Measurements from ENCODE around the gene TRPM3.
A peak's percentile ranks its signal among the peaks of the same experiment; 100 is the strongest.

TRPM3 gene

DNA sequence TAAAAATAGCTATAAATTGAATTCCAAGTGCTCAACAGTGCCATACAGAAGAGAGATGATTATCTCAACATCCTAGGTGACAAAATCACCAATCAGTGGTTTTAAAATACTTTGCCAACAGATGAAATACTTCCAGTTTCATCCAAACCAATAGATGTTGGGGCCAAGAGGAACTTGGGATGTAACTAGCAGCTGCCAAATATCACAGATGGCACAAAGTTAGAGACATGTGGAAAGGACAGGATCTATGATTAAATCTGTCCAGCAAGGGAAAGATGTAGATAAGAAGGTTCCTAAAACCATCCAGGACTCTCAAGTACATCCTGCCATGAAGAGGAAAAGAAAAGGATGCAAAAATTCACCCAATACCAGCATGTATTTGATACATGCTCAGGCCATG, 23.8 kb downstream of the TRPM3 start:
- DNase-seq (ENCODE audit: low read depth in 2 of 2): no peak

DNA sequence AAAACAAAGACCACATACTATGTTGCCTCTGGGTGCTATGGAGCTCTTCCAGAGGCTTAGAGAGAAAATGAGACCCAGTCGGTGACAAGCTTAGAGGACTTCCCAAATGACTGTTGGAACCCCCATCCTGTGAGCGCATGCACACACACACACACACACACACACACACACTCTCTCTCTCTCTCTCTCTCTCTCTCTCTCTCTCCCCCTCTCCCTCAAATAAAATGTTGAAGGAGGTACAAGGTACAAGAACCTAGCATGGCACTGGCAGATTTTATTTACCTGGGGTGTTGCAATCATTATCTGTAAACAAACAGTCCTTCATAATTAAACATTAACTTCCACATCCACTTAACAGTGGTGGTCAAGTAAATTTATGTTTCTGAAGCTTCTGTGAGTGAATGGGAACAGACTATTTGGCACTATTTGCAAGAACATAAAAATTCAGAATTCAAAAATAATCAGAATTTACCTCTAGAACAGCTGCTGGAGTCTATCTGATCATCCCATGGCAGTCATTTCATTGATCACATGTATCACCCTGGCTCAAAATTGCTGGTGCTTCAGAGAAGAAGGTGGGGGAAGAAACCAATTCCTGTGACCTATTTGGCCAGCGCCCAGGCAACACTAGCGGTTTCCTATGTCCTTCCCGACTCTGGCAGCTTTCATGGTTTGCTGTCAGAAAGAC, 24.9 kb downstream of the TRPM3 start:
- no peak for DNase-seq (ENCODE audit: low read depth in 2 of 2)

DNA sequence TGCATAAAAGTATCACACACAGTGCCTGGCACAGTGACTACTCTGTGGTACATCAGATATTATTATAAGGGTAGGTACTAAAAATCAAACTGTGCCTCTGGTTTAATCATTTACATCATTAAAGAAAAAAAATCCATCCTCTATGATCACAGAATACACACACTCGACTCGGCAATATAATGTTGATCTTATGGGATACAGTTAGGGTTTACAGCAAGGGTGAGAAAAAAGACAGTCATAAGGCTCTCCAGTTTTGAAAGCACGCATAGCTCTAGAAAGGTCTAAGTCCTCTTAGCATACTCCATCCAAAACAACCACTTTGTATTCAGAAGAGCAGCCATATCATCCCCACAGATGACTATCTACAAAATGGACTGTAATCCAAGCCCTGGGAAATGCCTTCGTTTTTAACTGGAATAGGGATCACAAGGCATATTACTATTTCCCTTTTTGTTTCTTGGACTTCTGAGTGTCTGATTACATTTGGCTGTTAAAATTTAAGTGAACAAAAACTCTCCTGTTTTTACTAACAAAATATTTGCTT, 26.6 kb downstream of the TRPM3 start:
- DNase-seq (ENCODE audit: low read depth in 2 of 2): no peak

DNA sequence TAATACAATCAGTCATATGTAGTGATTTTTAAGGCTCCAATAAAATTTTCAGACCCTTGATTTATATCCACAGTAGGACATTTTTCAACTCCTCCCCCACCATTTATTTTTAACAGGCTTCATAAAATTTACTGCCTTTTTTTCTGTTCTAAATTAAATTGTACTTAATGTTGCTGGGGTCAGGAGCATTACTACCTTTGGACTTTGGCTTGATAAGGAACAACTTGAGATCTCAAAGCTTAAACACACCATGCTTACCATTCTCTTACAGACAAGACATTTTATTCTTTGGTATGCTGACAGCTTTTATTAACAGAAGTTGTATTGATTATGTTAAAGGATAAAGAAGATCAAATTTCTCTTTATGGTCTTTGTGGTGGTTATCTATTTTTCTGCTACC, 30.5 kb downstream of the TRPM3 start:
- DNase-seq (ENCODE audit: low read depth in 2 of 2): no peak

DNA sequence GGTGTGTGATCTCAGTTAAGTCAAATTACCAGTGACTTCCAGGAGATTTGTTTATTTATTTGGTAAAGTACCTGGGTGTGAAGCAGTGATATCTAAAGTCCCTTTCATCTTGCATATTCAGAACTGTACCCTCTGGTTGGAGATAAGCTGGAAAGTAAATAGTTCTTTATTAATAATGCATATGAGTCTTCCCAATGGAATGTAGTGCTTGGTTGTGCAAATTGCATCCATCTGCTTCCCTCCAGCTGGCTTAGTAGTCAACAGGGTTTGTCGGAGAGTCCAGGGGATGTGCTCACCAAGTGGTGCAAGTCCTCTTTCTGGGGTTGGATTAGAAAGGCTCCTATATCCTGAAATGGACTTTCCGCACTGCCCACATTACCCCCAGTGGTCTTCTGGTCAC, 42.0 kb downstream of the TRPM3 start:
- DNase-seq (ENCODE audit: low read depth in 2 of 2): peak; percentile 22 to 26

DNA sequence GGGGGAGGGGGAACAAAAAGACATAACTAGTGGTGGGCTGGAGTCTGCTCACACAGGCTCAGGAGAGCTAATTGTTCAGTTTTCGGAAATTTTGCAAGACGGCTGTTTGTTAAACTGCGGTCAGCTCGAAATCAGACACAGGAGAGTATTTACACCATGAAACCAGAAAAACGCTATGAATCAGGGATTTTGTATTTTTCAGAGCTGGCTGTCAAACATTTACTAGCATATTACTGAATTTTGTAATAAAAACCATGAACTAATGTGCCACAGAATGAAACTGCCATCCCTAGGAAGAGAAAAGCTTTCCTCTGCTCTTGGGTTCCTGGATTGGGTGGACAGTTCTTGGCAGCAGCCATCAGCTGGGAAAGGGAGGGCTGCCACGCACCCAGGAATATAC, 45.3 kb downstream of the TRPM3 start:
- no peak for DNase-seq (ENCODE audit: low read depth in 2 of 2)

DNA sequence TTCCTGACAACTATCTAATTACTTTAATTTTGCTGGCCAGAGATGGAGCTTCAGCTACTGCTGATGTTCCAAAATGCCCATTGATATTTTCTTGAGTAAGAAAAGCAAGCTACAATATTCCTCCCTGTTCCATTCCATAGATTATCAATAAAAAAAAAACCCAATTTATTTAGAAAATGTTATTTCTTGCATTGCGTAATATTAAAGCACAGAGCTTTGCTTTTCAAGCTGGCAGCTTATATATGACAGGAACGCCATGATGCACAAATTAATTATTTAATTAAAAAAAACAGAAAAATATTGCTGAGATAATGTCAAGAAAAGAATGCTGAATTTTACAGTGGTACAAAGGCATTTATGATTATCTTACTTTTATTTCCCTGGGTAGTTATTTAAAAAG, 47.9 kb downstream of the TRPM3 start:
- DNase-seq (ENCODE audit: low read depth in 2 of 2): no peak

DNA sequence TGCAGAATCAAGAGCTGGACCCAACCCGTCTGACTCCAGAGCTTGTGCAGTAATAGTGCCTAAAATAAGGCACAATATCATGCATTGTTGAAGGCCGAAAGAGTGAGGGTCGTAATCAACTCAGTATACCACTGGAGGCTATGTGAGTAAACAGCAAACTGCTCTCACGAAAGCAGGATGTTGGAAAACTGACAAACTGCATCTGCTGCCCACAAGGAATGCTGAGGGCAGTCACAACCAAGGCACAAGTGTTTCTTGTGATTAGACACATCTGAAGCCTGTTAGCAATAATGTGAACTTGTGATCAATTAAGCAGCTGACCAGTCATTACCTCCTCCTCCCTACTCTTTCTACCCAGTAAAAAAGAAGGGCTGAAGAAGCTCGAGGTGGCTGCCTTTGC, 48.8 kb downstream of the TRPM3 start:
- DNase-seq (ENCODE audit: low read depth in 2 of 2): no peak

DNA sequence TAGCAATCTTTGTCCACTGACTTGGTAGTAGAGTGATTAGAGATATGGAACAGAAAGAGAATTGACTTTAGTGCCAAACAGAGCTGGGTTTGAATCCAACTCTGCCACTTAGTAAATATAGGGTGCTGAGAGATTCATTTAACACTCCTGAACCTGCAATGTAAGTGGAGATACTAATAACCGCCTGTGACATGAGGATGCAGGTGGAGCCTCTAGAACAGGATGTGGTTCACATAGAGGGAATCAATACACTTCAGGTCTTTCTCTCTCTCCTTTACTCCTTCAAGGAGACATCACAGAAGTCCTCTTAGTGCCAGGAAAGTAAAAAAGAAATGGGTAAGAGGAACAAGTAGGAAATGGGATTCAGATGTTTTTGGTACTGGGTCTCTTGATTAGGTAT, 49.8 kb downstream of the TRPM3 start:
- no peak for DNase-seq (ENCODE audit: low read depth in 2 of 2)

DNA sequence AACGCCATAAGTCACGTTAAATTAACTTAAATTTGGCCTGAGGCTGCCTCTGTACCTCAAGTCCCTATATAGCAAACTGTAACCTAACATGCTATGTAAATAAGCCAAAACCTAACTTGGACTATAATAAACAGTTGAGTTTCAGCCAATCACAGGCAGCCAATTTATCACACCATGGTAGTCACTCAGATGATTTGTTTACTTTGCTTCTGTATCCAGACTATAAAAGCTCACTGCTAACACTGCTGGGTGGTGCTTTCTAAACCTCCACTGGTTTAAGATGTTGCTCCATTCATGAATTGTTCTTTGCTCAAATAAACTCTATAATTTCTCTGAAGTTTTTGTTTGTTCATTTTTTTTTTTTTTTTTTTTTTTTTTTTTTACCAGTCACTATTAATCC, 62.8 kb downstream of the TRPM3 start:
- no peak for DNase-seq (ENCODE audit: low read depth in 2 of 2)

DNA sequence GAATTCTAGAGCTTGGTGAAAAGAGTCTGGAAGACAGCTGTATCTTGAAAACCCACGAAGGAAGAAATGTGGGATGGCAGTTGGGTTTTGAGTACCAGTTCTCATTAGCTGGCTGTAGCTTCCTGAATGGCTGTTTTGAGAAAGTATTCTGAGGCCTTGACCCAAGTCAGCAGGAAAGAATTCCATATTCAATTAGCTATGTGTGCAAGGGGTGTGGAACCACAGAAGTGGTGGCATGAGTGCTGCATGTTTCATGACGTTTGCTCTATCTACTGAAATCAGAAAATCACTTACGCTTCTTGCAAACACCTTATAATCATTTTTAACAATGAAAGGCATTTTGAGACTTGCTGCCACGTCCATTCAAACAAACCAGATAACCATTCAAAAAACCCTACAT, 69.1 kb downstream of the TRPM3 start:
- no peak for DNase-seq (ENCODE audit: low read depth in 2 of 2)

DNA sequence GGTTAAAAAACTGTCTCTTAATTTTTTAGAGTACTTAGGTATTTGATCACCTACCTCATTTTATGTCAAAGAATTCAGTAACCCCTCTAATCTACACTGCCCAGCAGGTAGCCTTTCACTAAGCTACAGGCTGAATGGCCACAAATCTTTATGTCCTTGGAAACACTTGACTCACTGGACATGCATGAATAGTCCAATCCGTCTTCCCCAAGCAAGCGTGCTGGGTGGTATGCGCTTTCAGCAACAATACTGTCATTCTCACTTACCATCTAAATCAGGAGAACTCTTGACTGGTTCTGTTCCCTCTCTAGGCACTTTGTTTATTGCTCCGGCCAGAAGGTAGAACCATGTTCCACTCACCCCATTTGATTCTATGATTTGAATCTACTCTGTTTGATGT, 73.1 kb downstream of the TRPM3 start:
- DNase-seq (ENCODE audit: low read depth in 2 of 2): no peak

DNA sequence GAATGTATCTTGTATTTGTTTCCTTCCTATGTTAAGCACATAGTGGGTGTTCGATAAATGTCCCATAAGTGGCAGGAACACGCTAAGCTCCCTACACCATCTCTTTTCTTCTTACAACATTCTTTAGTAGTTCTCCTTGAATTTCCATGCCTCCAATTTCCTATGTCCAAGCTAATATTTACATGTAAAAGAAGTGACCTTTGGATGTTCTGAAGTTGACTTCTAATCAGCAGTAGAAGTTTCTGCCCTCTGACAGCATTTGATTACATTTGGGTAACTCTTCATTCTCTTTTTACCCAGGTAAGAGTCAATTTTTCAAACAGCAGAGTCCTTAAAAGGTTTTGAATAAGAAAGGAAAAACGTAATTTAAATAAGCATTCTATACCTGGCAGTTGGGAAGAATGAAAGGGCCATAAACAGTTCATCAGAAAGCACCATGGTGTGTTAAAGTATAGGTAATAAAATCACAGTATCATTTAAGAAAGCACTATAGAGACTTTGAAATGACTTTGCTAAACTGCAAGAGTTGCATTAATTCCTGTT, 78.9 kb downstream of the TRPM3 start:
- no peak for DNase-seq (ENCODE audit: low read depth in 2 of 2)

DNA sequence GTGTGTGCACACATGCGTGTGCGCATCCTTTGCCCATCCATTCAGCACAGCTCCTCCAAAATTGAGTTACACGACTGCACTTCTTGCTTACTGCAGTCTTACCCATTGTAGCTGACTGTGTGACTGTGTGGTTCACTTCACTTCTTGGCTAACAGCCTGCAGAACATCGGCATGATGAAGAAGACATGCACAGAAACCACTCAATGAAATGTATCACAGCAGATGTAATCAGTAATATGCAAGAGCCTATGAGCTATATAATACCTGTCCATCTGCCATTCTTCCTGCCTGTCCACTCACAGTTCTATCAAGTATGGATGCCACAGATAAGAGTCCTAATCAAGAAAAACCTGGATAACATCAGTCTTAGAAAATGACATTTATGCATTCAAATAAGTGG, 83.9 kb downstream of the TRPM3 start:
- DNase-seq (ENCODE audit: low read depth in 2 of 2): no peak

DNA sequence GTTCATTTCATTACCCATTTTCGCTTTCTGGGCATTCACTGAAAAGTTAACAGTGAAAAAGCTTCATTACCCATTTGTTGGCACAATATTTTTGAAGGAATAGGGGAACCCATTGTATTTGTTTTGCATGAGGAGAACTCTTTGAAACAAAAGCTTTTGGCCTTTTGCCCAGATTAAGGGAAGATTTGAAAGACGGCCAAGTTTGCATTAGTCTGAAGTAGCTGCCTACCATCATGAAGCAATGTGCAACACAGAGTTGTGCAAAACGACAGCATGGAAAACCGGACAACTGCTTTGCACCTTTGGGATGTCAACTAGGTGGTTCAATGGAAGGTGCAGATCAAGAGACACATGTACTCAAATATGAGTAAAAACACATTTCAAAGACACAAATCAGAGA, 84.9 kb downstream of the TRPM3 start:
- no peak for DNase-seq (ENCODE audit: low read depth in 2 of 2)

DNA sequence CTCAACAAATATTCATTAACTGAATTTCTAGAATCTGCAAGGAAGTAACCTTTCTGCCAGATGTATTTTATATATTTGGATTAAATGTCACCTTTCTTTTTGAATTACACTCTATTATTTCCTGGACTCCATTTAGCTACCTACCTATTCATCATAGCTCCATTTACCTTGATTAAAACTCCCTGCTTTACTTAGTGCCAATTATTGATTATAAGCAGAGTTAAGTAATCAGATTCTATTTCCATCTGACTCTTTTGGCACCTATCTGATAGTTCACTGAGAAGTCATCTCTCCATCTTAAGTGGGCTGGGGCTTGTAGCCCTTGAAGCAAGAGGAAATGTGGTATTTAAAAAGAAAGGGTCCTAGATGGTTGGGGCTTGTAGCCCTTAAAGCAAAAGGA, 88.6 kb downstream of the TRPM3 start:
- DNase-seq (ENCODE audit: low read depth in 2 of 2): no peak

DNA sequence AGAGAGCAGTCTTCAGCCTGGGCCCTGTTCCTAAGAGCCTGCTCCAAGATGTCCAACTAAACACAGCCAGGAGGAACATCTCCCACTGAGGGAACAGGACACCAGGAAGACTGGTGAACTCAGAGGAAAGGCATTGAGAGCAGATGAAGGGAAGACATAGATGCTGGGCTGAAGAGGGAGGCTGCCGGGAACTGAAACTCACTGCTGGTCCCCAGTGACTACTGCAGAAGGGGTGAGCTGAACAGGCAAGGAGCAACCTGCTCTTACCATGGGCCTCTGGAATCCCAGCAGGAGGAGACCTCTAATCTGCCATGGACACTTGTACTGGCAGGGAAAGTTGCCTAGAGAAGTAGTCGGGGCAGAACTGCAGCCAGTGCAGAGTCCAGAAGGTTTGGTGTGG, 95.7 kb downstream of the TRPM3 start:
- DNase-seq (ENCODE audit: low read depth in 2 of 2): no peak

DNA sequence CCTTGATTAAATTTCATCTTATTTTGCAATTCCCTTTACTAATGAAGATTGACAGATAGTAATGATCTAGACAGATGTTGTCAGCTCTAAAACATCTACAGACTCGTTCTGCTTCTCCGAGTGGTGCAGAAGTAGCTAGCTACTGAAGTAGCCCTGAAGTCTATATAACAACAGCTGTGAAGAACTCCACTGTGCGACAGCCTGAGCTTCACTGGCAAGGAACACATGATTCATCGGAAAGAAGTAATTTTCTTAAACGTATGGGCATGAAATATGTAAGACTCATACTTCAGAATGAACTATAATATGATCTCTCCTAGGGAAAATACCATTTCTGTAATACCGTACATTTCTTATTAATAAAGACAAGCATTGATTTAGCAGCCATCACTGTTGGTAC, 96.2 kb downstream of the TRPM3 start:
- DNase-seq (ENCODE audit: low read depth in 2 of 2): no peak

DNA sequence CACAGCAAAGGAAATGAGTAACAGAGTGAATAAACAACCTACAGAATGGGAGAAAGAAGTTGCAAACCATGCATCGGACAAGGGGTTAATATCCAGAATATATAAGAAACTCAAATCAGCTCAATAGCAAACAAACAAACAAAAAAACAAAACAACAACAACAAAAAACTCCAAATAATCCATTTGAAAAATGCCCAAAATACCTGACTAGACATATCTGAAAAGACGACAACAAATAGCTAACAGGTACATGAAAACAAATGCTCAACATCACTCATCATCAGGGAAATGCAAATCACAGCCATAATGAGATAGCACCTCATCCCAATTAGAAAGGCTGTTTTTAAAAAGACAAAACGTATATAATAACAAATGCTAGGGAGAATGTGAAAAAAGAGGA, 111.2 kb downstream of the TRPM3 start:
- no peak for DNase-seq (ENCODE audit: low read depth in 2 of 2)

DNA sequence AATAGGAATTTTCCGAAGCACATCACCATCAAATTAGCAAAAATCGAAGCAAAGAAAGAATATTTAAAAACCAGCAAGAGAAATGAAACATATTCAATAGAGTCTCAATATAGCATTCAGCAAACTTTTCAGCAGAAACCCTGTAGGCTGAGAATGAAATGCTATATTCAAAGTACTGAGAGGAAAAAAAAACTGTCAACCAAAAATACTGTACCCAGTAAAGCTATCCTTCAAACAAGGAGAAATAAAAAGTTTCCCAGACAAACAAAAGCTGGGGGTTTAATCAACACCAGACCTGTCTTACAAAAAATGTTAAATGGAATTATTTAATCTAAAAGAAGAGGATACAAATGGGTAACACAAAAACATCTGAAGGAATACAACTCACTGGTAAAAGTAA, 116.0 kb downstream of the TRPM3 start:
- no peak for DNase-seq (ENCODE audit: low read depth in 2 of 2)

DNA sequence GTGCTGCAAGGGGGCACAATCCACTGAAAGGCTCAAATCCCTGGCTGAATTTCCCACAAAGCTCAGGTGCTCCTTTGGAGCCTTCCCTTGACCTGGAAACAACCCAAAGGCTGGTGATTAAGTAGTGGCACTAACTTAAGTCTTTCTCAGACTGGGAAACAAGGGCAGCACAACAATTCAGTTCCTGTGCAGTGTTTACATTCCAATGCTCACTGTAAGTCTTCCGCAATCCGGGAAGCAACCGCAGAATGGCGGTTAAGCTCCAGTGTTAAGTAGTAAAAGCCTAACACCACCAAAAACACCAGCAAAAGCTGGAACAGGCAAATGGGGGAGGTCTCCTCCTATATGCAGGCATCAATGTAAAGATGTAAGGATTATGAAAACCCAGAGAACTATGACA, 117.2 kb downstream of the TRPM3 start:
- DNase-seq (ENCODE audit: low read depth in 2 of 2): no peak

DNA sequence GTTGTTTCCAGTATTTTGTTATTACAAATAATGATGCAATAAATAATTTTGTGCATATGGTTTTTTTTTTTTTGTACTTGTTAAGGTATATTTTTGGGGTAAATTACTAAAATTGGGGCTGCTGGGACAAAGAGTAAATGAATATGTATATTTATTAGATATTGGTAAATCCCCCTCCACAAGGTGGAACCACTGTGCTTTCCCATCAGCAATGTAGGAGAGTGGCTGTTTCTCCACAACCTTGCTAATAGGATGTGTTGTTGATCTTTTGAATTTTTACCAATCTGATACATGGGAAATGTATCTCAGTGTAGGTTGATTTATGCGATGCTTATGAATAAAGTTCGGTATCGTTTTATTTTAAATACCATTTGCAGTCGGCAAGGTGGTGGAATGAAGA, 118.1 kb downstream of the TRPM3 start:
- DNase-seq (ENCODE audit: low read depth in 2 of 2): no peak

DNA sequence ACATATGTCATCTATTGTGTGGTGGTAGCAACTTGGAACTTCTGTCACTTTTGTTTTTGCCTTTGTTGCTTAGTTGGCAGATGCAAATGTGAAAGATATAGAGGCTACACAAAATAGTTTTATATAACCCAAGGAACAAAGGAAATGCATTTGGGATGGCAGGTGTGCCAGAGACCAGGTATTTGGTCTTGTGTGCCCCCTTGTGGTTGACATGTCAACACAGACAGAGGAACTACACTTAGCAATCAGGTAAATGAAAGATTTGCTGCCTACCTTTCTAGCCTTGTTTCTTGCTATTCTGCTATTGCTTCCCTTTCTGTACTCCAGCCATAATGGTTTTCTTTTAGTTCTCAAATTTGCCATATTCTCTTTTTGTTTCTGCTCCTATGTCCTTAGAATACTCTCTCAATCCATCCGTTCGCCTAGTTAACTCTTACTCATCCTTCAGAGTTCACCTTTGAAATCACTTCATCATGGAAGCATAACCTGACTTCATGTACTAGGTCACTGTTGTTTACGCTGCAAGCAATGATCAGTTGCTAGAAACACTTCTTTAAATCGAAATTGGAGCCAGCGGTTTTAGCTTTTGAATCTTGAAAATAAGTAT, 119.5 kb downstream of the TRPM3 start:
- no peak for DNase-seq (ENCODE audit: low read depth in 2 of 2)

DNA sequence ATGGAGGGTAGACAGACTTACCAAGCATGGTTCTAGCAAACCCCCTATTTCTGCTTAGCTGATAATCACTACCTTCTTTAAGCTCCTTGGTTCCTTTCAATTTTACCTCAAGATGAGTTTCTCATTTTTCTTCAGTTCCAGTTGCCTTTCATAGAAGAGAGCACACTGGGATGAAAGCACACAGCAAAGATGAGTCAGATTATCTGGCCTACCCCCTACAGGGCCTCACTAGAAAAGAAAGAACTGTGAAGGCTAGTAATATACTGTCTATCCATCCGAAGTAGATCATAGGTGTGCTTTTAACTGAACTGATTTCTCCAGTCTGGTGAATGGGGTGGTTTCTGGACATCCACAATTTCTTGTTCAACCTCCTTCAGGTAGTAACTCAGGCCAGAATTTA, 122.5 kb downstream of the TRPM3 start:
- DNase-seq (ENCODE audit: low read depth in 2 of 2): no peak
